ENCODE data around the gene RABGGTA. TPM values are rescaled to one million over a fixed set of nuclear protein-coding genes. Genes with fewer than 3 reads are reported as not detected.

The RABGGTA gene
- total and polyA plus RNA-seq, 9 of the 15 experiments (the other 6 are each of a cell fraction or from before 2014, with no cell fraction given), result 4.5 to 24.2 (median 15.5) TPM

- TF ChIP-seq ARID4B (CRISPR knock-in tag; IDR thresholded peaks at IDR 0.05), result no peak
- no peak for TF ChIP-seq PREB (CRISPR knock-in tag; IDR thresholded peaks at IDR 0.05)
- no peak for TF ChIP-seq BDP1 (IDR thresholded peaks at IDR 0.05; ENCODE audit: insufficient read depth, insufficient read length)
- no peak for TF ChIP-seq ETV1 (tag; conservative IDR thresholded peaks at IDR 0.05; ENCODE audit: low read depth)
- no peak for TF ChIP-seq DACH1 (IDR thresholded peaks at IDR 0.05; ENCODE audit: partially characterized antibody)
- no peak for TF ChIP-seq MLLT1 (IDR thresholded peaks at IDR 0.05)
- TF ChIP-seq PML (IDR thresholded peaks at IDR 0.05; ENCODE audit: low read length), result peak; percentile 85
- TF ChIP-seq SMARCA5 (IDR thresholded peaks at IDR 0.05), result no peak
- TF ChIP-seq ZBTB8A (IDR thresholded peaks at IDR 0.05; ENCODE audit: partially characterized antibody), result no peak
- TF ChIP-seq TSC22D4 (tag; IDR thresholded peaks at IDR 0.05), result no peak
- TF ChIP-seq CEBPB (tag; IDR thresholded peaks at IDR 0.05), result no peak
- no peak for TF ChIP-seq CEBPG (CRISPR knock-in tag; IDR thresholded peaks at IDR 0.05)
- TF ChIP-seq CEBPG (tag; conservative IDR thresholded peaks at IDR 0.05 in 1 of 2, IDR thresholded peaks at IDR 0.05 in 1 of 2), result no peak
- TF ChIP-seq STAT5B (CRISPR knock-in tag; IDR thresholded peaks at IDR 0.05), result no peak
- TF ChIP-seq HDAC8 (tag; IDR thresholded peaks at IDR 0.05), result no peak
- TF ChIP-seq CBX1 (IDR thresholded peaks at IDR 0.05; ENCODE audit: low read depth), result no peak
- no peak for TF ChIP-seq GTF2A2 (tag; IDR thresholded peaks at IDR 0.05)
- TF ChIP-seq ZNF766 (CRISPR knock-in tag; conservative IDR thresholded peaks at IDR 0.05), result no peak
- TF ChIP-seq PHF8 (IDR thresholded peaks at IDR 0.05; ENCODE audit: borderline replicate concordance, low read length), result no peak
- TF ChIP-seq MXD1 (CRISPR knock-in tag; IDR thresholded peaks at IDR 0.05; ENCODE audit: borderline replicate concordance, poor library complexity, severe bottlenecking), result no peak
Observed at GRCh38 chr14:24255931-24256711, 15.3 kb downstream of the RABGGTA start (continued).

Data from K562 (cell line).